Head of caudate nucleus (tissue), 42 donors: Measurements from ENCODE around the gene EHMT2.
A peak's percentile ranks its signal among the peaks of the same experiment; 100 is the strongest.
"Not testable (repeated sequence)": the region's sequence is repeated elsewhere in the genome, so short reads cannot be mapped to it uniquely, and the experiment has no call there.

Experiments
- DNase-seq, 42 donors: peaks; one replicate each; pipeline versions ENCODE4 v3.0.0 to v3.0.0-alpha.2; 2020 to 2021; ENCODE audit warnings: mixed read lengths in 7 of 42
- intact Hi-C: fragments of 100-400 bp; cut with DNase I; formaldehyde crosslinking; loops from one replicate; pipeline ENCODE4 v1.15.0; 2022

The EHMT2 gene

DNA sequence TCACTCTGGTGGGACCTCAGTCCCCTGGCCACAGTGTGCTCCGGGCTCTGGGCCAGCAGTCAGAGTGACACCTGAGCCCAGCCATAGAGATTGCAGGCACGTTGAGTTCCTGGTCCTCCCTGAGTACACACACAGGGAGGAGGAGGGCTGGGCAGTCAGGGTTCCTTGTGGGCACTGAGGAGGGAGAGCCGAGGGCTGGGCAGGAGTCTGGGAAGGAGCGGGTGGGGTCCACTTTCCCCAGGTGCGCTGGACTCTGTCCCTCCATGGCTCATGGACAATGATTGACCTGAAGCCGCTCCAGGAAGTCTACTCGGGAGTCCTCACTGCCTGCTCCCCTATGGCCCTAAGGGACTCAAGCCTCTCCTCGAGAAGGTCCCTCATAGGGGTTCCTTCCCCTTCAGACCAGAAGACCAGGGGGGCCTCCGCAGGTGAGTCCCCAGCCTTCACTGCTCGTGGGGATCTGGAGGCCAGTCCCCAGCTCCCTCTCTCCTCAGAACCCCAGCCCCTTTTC is 19.8 kb downstream of the EHMT2 start:
- intact Hi-C loops = no loop called here
- DNase-seq = no peak

DNA sequence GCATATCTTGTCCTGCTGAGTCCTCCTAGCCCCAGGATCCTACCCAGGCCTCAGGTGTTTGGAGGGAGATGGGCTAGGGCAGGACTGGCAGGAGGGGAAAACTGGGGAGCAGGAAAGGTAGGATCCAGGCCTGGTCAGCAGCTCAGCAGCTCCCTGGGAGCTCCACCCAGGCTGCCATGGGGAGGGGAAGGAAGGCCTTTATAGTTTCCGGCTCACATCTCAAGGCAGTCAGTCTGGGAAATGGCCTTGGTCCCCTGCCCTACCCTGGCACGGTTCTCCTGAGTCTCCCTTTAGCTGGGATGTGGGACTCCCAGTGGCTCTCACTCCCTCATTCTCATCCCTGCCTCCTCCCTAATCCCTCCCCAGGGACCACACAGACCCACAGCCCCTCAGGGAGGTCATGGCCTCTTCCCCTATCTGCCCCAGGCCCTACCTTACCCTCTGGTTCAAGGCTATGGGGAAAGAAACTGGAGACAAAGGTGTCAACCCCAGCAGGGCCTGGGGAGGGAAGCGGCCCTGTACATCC is 20.3 kb downstream of the EHMT2 start:
- DNase-seq = no peak

DNA sequence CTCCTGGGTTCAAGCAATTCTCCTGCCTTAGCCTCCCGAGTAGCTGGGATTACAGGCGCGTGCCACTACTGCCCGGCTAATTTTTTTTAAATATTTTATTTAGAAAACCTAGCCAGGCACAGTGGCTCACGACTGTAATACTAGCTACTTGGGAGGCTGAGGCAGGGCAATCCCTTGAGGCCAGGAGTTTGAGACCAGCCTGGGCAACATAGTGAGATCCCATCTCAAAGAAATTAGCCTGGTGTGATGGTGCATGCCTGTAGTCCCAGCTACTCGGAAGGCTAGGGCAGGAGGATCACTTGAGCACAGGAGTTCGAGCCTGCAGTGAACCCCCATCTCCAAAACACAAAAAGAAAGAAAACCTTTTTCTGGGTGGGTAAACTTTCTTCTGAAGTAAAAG is 21.1 kb downstream of the EHMT2 start:
- DNase-seq = no peak
- intact Hi-C loops = no loop called here

More for the DNA sequence above, 20.3 kb downstream of the EHMT2 start:
- intact Hi-C loops = no loop called here

DNA sequence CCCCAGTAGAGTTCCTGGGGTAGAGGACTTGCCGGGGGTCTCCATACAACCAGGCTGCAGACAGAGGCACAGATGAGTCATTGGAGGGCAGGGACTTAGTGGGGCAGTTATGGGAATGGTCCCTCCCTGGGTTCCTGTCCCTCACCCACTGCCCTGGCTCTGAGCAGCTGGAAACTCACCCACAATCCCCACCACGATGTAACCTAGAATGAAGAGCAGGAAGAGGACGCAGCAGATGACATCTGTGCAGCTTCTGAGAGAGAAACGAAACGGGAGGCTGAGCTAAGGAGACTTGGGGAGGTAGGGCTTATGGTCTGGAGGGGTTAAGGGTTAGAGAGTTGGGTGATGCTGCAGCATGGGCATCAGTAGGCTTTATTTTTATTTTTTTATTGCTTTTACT is 21.6 kb downstream of the EHMT2 start:
- intact Hi-C loops = no loop called here
- DNase-seq = no peak

DNA sequence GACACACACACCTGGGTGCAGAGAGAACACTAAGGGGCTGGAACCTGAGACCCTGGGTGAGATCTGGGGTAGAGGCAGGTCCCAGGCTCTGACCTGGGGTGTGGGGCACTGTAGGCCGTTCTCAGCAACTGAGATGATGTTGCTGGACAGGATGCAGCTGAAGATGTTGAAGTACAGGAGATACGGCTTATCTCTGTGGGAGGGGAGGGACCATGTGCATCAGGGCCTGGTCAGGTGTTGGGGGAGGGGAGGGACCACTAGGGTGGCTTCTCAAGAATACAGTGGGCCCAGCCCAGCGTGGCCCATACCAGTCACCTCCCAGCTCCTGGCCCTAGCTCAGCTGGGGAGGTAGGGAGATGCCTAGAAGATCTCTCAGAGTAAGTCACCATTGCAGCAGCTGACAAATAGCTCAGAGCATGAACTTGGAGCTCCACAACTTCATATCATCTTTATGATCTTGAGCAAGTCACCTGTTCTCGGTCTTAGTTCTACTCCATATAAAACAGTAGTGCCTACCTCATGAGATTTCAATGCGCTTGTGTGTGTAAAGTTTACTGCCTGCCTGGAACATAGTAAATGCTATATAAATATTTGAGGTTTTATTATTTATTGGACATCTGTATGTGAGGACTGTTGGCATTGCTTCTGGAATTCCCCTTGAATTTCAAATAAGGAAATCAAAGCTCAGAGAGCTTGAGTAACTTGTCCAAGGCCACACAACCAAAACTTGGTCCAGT is 22.5 kb downstream of the EHMT2 start:
- intact Hi-C loops = no loop called here

DNA sequence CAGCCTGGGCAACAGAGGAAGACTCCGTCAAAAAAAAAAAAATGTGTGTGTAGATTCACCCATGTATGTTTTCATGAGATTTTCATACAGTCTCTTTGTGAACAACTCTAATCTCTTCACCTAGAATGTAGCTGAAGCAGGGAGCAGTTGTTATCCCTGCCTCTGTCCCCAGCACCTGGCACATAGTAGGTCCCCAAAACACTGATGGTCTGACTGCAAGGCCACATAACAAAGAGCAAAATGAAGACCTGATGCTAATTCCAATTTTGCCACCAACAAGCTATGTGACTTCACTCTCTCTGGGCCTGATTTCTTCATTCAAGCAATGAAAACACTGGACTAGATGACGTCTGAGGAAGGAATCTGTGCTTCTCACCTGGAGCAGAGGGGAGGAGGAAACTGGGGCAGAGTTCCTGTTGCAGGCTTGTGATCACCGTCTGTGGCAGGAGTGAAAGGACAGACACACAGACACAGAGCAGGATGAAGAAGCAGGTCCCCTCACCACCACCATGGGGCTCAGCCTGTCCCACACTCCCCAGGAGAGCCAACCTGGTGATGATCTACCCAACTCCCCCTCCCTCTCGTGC is 23.3 kb downstream of the EHMT2 start:
- no peak for DNase-seq
- intact Hi-C loops = no loop called here

More for the DNA sequence above, 22.5 kb downstream of the EHMT2 start:
- no peak for DNase-seq

DNA sequence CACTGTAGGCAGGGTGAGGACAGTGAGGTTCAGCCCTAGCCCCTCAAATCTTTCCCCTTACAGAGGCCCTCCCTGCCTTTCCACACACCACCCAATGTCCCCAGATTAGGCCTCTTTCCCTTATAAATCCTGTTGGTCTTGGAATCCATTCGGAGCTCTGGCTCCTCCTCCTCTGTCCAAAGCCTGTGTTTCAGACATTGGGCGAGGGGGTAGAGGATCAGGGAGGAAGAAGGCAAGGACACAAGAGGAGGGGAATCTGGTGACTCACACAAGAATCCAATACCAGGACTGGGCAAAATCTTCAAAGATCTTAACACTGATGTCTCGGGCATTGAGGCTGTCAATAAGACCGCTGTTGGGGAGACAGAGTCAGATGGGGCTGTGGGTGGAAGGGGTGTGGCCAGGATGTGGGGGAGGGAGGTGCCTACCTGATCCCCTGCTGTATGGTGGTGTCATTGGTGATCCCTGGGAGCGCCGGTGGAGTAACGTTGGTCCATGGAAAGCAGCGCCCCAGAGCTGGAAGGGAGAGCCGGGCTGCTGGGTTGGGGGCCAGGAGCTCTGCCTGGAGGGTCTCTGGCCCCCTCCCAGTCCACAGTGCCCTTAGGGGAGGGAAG is 26.3 kb downstream of the EHMT2 start:
- intact Hi-C loops = no loop called here
- DNase-seq = no peak

DNA sequence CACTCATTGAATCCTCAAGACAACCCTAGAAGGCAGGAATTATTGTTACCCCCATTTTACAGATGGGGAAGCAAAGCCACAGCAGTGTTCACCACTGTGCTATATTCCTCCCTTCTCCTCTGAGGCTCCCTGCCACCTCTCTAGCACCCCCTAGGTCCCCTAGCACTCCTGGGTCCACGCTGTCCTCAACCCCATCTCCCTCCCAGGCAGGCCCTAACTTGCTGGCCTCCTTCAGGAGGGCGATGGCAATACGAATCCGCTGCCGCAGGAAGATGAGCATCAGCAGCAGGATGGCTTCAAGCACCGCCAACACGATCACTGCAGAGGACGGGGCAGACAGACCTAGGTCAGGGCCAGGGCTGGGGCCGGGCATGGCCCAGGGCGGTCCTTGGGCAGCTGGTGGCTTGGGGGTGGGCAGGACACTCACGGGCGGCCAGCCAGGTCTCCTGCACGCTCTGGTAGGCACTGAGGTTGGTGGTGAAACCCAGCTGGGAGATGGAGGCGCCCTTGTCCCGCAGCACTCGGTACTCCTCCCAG is 27.0 kb downstream of the EHMT2 start:
- DNase-seq = no peak
- intact Hi-C loops = no loop called here

DNA sequence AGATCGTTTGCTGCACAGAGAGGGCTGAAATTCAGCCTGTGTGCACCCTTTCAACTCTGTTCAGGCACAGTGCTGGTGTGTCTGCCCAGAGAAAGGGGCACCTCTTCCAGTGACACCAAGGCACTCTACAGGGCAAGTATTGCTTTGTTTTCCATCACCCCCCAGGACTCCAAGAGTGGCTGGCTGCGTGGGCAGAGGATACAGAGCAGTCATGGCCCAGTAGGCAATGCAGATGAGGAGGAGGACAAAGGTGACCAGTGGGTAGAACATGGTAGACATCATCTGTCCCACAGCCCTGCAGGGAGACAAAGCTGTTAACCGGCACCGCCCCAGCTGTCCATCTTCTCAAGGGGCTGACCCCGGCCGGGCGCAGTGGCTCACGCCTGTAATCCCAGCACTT is 28.2 kb downstream of the EHMT2 start:
- intact Hi-C loops = no loop called here
- no peak for DNase-seq

DNA sequence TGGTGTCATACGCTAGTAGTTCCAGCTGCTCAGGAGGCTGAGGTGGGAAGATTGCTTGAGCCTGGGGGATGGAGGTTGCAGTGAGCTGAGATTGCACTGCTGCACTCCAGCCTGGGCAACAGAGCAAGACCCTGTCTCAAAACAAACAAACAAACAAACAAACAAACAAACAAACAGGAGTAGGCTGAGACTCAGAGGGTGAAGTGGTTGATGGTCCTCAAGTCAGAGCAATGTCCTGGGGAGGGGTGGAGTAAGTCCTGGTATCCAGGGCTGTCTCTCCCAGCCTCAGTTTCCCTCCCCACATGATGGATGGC is 28.9 kb downstream of the EHMT2 start:
- DNase-seq, intact Hi-C loops: not testable (repeated sequence)

DNA sequence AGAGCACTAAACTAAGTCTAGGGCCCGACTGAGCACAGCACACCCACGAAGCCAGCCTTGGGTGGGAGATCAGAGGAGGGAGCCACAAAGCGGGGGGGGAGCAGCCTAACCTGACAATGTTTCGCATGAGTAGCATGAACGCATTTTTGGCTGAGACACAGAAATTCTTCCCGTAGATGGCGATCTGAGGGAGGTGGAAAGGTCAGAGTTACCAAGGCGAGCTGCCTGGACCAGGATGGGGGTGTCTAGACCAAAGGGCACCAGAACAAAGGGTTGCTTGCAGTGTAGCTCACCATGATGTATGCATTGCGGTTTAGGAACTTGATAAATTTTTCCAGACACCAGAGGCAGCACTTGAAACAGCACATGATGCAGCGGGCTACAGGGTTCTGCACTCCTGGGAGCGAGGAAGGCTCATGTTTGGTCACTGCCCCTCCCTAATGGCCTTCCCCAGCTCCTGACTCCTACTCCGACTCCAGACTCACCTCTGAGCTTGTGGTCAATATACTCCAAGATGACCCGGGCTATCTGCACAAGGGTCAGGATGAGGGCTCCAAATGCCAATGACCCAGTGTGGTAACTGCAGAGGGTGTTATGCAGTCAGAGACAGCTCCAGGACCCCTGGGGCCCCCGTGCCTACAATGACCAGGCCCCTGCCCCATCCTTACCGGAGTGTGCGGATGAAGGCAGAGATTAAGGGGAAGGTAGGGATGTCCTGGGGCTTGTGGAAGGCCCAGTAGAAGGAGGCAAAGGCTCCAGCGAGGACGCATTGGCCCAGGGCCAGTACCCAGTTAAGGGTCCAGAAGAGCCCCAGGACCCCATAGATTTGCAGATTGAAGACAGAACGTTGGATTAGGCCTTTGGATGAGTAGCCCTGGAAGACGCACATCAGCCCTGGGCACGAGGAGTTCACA is 32.0 kb downstream of the EHMT2 start:
- no peak for DNase-seq
- intact Hi-C loops = no loop called here

DNA sequence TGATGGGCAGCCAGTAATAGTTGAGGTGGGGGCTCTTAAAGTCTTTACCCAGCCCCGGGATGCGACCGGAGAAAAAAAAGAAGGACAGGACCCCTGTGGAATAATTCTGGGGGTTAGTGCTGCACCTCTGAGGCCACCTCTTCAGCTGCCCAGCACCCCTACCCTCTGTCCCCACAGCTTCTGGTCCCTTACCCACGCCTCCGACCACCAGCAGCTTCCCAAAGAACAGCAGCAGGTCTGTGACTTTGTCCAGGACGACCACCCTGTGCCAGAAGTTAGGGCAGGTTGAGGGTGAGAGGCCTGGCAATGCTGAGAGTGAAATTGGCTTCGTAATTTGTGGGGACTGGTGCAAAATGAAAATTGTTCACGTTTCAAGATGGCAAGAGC is 32.7 kb downstream of the EHMT2 start:
- intact Hi-C loops = loop anchor here (5.0 kb wide), 1 partner anchor 32 kb away; the partner anchor contains the start of gene EHMT2
- no peak for DNase-seq

DNA sequence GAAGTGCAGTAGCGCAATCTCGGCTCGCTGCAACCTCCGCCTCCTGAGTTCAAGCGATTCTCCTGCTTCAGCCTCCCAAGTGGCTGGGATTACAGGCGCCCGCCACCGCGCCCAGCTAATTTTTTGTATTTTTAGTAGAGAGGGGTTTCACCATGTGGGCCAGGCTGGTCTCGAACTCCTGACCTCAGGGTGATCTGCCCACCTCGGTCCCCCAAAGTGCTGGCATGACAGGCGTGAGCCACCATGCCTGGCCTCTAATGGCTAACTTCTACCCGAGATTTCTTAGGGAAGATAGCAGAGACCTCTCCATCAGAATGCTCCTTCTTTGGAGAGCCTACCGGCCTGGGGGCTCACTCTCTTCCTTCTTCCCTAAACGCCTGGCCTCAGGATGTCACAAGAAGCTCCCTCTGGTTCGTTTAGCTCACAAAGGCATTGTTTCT is 33.4 kb downstream of the EHMT2 start:
- intact Hi-C loops = loop anchor here (5.0 kb wide), 1 partner anchor 33 kb away; the partner anchor contains the start of gene EHMT2
- not testable (repeated sequence) for DNase-seq

DNA sequence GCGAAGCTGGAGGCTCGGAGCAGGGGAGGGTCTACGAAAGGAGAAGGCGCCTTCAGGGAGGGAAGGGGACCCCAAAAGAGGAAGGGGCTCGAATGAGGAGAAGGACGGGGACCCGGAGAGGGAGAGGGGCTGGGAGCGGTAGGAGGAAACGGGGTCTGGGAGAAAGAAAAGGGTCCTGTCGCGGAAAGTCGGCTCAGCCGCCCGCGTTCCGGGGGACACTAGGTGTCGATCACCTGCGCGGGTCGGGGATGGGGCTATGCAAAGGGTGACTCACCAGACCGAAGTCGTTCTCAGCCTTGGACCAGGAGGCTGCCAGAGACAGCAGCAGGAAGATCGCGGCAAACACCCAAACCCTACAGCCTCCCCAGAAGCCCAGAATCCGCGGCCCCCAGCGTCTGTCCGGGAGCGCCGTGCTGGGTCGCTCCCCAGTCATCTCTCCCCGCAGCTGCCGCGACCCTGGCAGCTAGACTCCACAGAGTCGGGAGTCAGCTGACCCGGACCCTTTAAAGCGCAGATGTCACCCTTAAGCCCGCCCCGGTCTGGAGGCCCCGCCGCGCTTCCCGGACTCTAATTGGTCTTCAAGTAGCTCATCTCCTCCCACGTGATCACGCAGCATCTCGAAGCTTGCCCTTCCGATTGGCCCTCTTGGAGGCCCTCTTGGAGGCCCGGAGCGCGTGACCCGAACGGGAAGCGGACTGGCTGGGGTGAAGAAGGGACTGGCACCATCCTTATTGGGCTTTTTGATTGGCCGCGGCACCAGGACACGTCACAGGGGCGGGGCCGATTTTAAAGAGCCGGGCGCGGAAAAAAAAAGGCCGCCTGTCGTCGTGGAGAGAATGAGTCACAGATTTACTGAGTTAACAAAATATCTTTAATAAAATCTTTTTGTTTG is 34.9 kb downstream of the EHMT2 start, which contains the start of gene NEU1:
Gene NEU1, minus strand, starts transcription at position 478 of the 892 bp plus-strand sequence. Its CDS starts 45 bp downstream, at position 433.
- intact Hi-C loops = loop anchor here (5.0 kb wide), 1 partner anchor 35 kb away; the partner anchor contains the start of gene EHMT2
- peak; percentile 100 for DNase-seq

DNA sequence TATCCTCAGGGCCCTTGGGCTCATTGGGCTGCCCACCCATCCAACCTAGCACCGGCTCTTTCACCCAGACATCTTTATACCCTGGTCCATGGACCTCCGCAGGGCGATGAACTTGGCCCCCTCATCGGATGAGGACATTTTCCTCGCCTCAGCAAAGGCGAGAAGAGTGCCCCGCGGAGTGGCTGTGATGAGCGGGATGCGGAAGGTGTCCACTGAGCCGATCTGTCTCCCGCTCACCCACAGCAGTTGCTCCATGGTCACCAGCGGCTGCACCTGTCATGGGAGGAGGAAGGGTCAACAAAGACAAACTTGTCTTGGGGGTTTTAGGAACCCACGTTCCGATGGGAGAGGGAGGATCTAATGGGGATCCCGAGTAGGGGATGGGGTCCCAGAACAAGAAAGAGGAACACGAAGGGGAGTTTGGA is 35.6 kb downstream of the EHMT2 start:
- DNase-seq = peak in 3 of 42 donors; percentile 5 to 43 (median 26)
- intact Hi-C loops = loop anchor here (5.0 kb wide), 1 partner anchor 35 kb away; the partner anchor contains the start of gene EHMT2

DNA sequence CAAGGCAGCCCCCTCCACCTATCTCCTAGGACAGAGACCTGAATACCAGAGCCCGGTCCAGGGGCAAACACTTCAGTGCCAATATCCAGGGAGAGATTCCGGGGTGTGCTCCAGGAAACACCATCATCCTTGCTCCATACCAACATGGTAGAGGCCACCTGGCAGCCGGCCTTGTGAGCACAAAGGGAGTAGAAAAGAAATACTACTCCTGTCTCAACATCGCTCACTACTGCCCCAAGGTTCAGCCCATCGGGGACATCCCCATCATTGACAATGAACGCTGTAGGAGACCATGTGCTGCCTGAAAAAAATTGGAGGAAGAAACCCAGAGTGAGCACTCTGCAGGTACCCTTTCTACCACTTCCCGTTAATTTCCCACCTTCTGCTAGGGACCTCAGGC is 36.3 kb downstream of the EHMT2 start:
- DNase-seq = no peak
- intact Hi-C loops = loop anchor here (5.0 kb wide), 1 partner anchor 36 kb away; the partner anchor contains the start of gene EHMT2

DNA sequence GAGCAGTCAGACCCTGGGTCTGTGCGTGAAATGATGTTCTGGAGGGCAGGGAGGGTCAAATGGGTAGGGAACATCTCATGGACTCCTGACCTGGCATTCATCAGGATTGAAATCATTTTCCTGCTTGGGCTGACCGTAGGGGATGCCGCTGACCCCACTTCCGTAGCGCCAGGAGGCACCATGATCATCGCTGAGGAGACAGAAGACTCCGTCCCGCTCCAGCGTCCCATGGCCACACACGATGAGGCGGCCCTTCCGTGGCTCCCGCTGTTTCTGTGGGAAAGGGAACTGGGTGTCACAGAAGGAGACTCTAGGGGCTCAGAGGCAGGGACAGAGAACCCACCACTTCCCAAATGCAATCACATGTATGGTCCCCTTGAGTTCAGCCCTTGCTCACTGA is 37.1 kb downstream of the EHMT2 start:
- intact Hi-C loops = loop anchor here (5.0 kb wide), 1 partner anchor 37 kb away; the partner anchor contains the start of gene EHMT2
- no peak for DNase-seq
